ENCODE results near the gene CCNA1.

Gene CCNA1

GRCh38 chr13:36490055-36490454 lies 57.8 kb downstream of the CCNA1 start:
- no peaks in the 10 kb centered on the region for H4K20me1 ChIP-seq (ENCODE audit: low read depth, low read length)

More at GRCh38 chr13:36490055-36490454, 57.8 kb downstream of the CCNA1 start:
- Histone ChIP-seq H3K9me3 (ENCODE audit: insufficient read depth, low read length) (no peaks in the 10 kb centered on the region), H3F3A (ENCODE audit: insufficient read depth) (no peaks in the 10 kb centered on the region), H2AFZ (ENCODE audit: low read depth, low read length, severe bottlenecking) (no peak overlapping the region), H3K27me3 (ENCODE audit: low read length) (no peaks in the 10 kb centered on the region), H3K4me3 (ENCODE audit: insufficient read depth, low read length, poor library complexity, severe bottlenecking) (no peak overlapping the region), H3K4me2 (ENCODE audit: low read depth, low read length, poor library complexity, severe bottlenecking) (no peak overlapping the region), H3K9ac (ENCODE audit: low read length) (no peak overlapping the region), H3K36me3 (ENCODE audit: low read length) (no peaks in the 10 kb centered on the region), H3K79me2 (ENCODE audit: insufficient read depth, low read length) (no peaks in the 10 kb centered on the region), H3K9me2 (replicated peaks; ENCODE audit: insufficient read depth, low read length) (no peaks in the 10 kb centered on the region), H3K27ac (ENCODE audit: low read depth, low read length) (no peak overlapping the region)
- TF ChIP-seq, protein P1, sequence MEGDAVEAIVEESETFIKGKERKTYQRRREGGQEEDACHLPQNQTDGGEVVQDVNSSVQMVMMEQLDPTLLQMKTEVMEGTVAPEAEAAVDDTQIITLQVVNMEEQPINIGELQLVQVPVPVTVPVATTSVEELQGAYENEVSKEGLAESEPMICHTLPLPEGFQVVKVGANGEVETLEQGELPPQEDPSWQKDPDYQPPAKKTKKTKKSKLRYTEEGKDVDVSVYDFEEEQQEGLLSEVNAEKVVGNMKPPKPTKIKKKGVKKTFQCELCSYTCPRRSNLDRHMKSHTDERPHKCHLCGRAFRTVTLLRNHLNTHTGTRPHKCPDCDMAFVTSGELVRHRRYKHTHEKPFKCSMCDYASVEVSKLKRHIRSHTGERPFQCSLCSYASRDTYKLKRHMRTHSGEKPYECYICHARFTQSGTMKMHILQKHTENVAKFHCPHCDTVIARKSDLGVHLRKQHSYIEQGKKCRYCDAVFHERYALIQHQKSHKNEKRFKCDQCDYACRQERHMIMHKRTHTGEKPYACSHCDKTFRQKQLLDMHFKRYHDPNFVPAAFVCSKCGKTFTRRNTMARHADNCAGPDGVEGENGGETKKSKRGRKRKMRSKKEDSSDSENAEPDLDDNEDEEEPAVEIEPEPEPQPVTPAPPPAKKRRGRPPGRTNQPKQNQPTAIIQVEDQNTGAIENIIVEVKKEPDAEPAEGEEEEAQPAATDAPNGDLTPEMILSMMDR (IDR thresholded peaks at IDR 0.05; ENCODE audit: insufficient read depth, low read length, poor library complexity, severe bottlenecking), result no peak
- TF ChIP-seq EZH2phosphoT487 (conservative IDR thresholded peaks at IDR 0.05; ENCODE audit: low read length), result no peak

Data from SU-DHL-6 (cell line).